WTC11 (cell line): ENCODE measurements around the gene CALHM5. TPM values are rescaled to one million over a fixed set of nuclear protein-coding genes. Genes with fewer than 3 reads are reported as not detected.

ENCODE experiments used
- ATAC-seq: fragments of 200-7000 bp; cut with Tn5 transposase; 2 replicates; pipeline ENCODE4 v1.10.0; 2021; ENCODE audit warnings: mild to moderate bottlenecking, moderate library complexity
- CTCF ChIA-PET: fragments of 300-600 bp; sonication (Branson Sonifier 250); formaldehyde crosslinking; loops from one replicate; lab custom pipeline; 2021; ENCODE audit warnings: antibody characterized with exemption; lab: Charles Lee
- POLR2A ChIA-PET: fragments of 350-600 bp; sonication (Branson Sonifier 250); formaldehyde crosslinking; loops from one replicate; lab custom pipeline; 2021; ENCODE audit warnings: antibody characterized with exemption; lab: Charles Lee
- DNase-seq: peaks from one replicate; pipeline ENCODE4 v3.0.0; 2021; ENCODE audit warnings: low spot score
- H3K27ac Mint-ChIP-seq: 2 replicates; pipeline ENCODE4 v1.8.0; 2021; ENCODE audit warnings: mixed read lengths
- H3K27me3 Mint-ChIP-seq: 2 replicates; pipeline ENCODE4 v1.8.0; 2021; ENCODE audit warnings: low read depth, mild to moderate bottlenecking, moderate library complexity, mixed read lengths
- H3K36me3 Mint-ChIP-seq: 2 replicates; pipeline ENCODE4 v1.8.0; 2021; ENCODE audit warnings: mixed read lengths
- H3K4me1 Mint-ChIP-seq: 2 replicates; pipeline ENCODE4 v1.8.0; 2022; ENCODE audit warnings: mixed read lengths
- H3K4me3 Mint-ChIP-seq: 2 replicates; pipeline ENCODE4 v1.8.0; 2021; ENCODE audit warnings: mild to moderate bottlenecking, moderate library complexity, mixed read lengths
- H3K9me3 Mint-ChIP-seq: 2 replicates; pipeline ENCODE4 v1.8.0; 2021; ENCODE audit warnings: mixed read lengths
- ATF2 ChIP-seq: sonication (generic); formaldehyde crosslinking; IDR thresholded peaks from 2 replicates; pipeline ENCODE4 v1.8.1; 2022; ENCODE audit warnings: low read depth, missing genetic modification reagents, borderline replicate concordance
- ATF6 ChIP-seq: sonication (generic); formaldehyde crosslinking; IDR thresholded peaks from 2 replicates; pipeline ENCODE4 v1.8.1; 2023; ENCODE audit warnings: mild to moderate bottlenecking, missing genetic modification reagents
- CTCF ChIP-seq: fragments of 200-600 bp; IDR thresholded peaks from 2 replicates; pipeline ENCODE4 v1.8.0; 2022; ENCODE audit warnings: antibody characterized with exemption
- E2F5 ChIP-seq: sonication (generic); formaldehyde crosslinking; IDR thresholded peaks from 2 replicates; pipeline ENCODE4 v1.8.1; 2022; ENCODE audit warnings: mild to moderate bottlenecking, moderate library complexity, missing genetic modification reagents
- ELF4 ChIP-seq: sonication (generic); formaldehyde crosslinking; IDR thresholded peaks from 2 replicates; pipeline ENCODE4 v1.8.1; 2022; ENCODE audit warnings: low read depth, mild to moderate bottlenecking, moderate library complexity, missing genetic modification reagents
- ETV6 ChIP-seq: sonication (generic); formaldehyde crosslinking; IDR thresholded peaks from 2 replicates; pipeline ENCODE4 v1.8.1; 2022; ENCODE audit warnings: mild to moderate bottlenecking, missing genetic modification reagents
- IRF1 ChIP-seq: sonication (generic); formaldehyde crosslinking; IDR thresholded peaks from 2 replicates; pipeline ENCODE4 v1.8.0; 2023; ENCODE audit warnings: missing genetic modification reagents
- JAZF1 ChIP-seq: fragments of 250-450 bp; sonication (Bioruptor Pico); IDR thresholded peaks from 2 replicates; pipeline ENCODE4 v1.9.0; 2021; ENCODE audit warnings: moderate library complexity, mild to moderate bottlenecking, inconsistent platforms
- JUN ChIP-seq: sonication (generic); formaldehyde crosslinking; IDR thresholded peaks from 2 replicates; pipeline ENCODE4 v1.8.0; 2023; ENCODE audit warnings: mild to moderate bottlenecking, missing genetic modification reagents
- MAX ChIP-seq: sonication (generic); formaldehyde crosslinking; IDR thresholded peaks from 2 replicates; pipeline ENCODE4 v1.8.0; 2022; ENCODE audit warnings: mild to moderate bottlenecking, missing genetic modification reagents
- MXD4 ChIP-seq: fragments of 250-450 bp; sonication (Bioruptor Pico); IDR thresholded peaks from 2 replicates; pipeline ENCODE4 v1.8.0; 2021; ENCODE audit warnings: mild to moderate bottlenecking, moderate library complexity, borderline replicate concordance
- NFYB ChIP-seq: sonication (generic); formaldehyde crosslinking; conservative IDR thresholded peaks from 2 replicates; pipeline ENCODE4 v1.8.0; 2022; ENCODE audit warnings: low read depth, missing genetic modification reagents
- PRRX2 ChIP-seq: fragments of 250-450 bp; sonication (Bioruptor Pico); IDR thresholded peaks from 2 replicates; pipeline ENCODE4 v1.8.0; 2021; ENCODE audit warnings: mild to moderate bottlenecking
- RELA ChIP-seq: sonication (generic); formaldehyde crosslinking; IDR thresholded peaks from 2 replicates; pipeline ENCODE4 v1.8.1; 2022; ENCODE audit warnings: missing genetic modification reagents, mild to moderate bottlenecking, borderline replicate concordance
- SMAD4 ChIP-seq: sonication (generic); formaldehyde crosslinking; IDR thresholded peaks from 2 replicates; pipeline ENCODE4 v1.8.0; 2022; ENCODE audit warnings: mild to moderate bottlenecking, missing genetic modification reagents
- SOX15 ChIP-seq: fragments of 250-450 bp; sonication (Bioruptor Pico); IDR thresholded peaks from 2 replicates; pipeline ENCODE4 v1.9.0; 2021; ENCODE audit warnings: mild to moderate bottlenecking
- TEAD4 ChIP-seq: sonication (generic); formaldehyde crosslinking; IDR thresholded peaks from 2 replicates; pipeline ENCODE4 v1.8.0; 2022; ENCODE audit warnings: mild to moderate bottlenecking, missing genetic modification reagents
- USF2 ChIP-seq: sonication (generic); formaldehyde crosslinking; IDR thresholded peaks from 2 replicates; pipeline ENCODE4 v1.8.1; 2023; ENCODE audit warnings: mild to moderate bottlenecking, missing genetic modification reagents, moderate library complexity
- ZNF232 ChIP-seq: sonication (generic); formaldehyde crosslinking; IDR thresholded peaks from 2 replicates; pipeline ENCODE4 v1.8.0; 2022; ENCODE audit warnings: mild to moderate bottlenecking, missing genetic modification reagents
- ZNF317 ChIP-seq: sonication (generic); formaldehyde crosslinking; IDR thresholded peaks from 2 replicates; pipeline ENCODE4 v1.8.1; 2023; ENCODE audit warnings: low read depth, mild to moderate bottlenecking, moderate library complexity, missing genetic modification reagents, borderline replicate concordance
- ZNF416 ChIP-seq: fragments of 250-450 bp; sonication (Bioruptor Pico); IDR thresholded peaks from 2 replicates; pipeline ENCODE4 v1.9.0; 2021; ENCODE audit warnings: mild to moderate bottlenecking, inconsistent platforms
- ZNF512 ChIP-seq: sonication (generic); formaldehyde crosslinking; IDR thresholded peaks from 2 replicates; pipeline ENCODE4 v1.8.1; 2022; ENCODE audit warnings: missing genetic modification reagents, borderline replicate concordance
- total RNA-seq: library from RNA; stranded (reverse); gene quantifications from 3 replicates; pipeline ENCODE4 v1.2.3, GENCODE V29; 2021

Gene CALHM5
- total RNA-seq, 1 experiment from 2014 or later, result 0.09 TPM

GRCh38 chr6:116570856-116571682, 59.6 kb downstream of the CALHM5 start, which contains the start of gene RWDD1 (continued):
- TF ChIP-seq ZNF416 (CRISPR knock-in tag), result no peak
- TF ChIP-seq TEAD4 (CRISPR knock-in tag), result no peak

GRCh38 chr6:116571683-116572000, 60.2 kb downstream of the CALHM5 start:
- H3K4me1 Mint-ChIP-seq, result peaks cover 14% of the 10 kb centered on the region
- DNase-seq, result no peak
- H3K27me3 Mint-ChIP-seq, result no peaks in the 10 kb centered on the region; the same call in 1 of the 2 replicates
- no peaks in the 10 kb centered on the region; the same call in 1 of the 2 replicates for H3K36me3 Mint-ChIP-seq
- H3K9me3 Mint-ChIP-seq, result no peaks in the 10 kb centered on the region
- ChIA-PET POLR2A (interaction anchor here (0.6 to 2.5 kb wide), 8 partner anchors 112 to 318 kb away, joined by 3 to 11 read pairs (median 4); partner anchors contain the start of genes DSE, TSPYL1 and TSPYL4), CTCF (interaction anchor here (0.6 to 2.2 kb wide), 12 partner anchors 9 to 354 kb away, joined by 3 to 19 read pairs (median 4); partner anchors contain the start of gene CALHM5)
- H3K4me3 Mint-ChIP-seq, result peak overlapping the region; percentile 98
- peak overlapping the region; percentile 95 for H3K27ac Mint-ChIP-seq
- TF ChIP-seq MAX (CRISPR knock-in tag) (peak; percentile 32; the same call in 1 of the 2 replicates), RELA (CRISPR knock-in tag) (no peak), USF2 (CRISPR knock-in tag) (no peak), SMAD4 (0 out of 2 replicates have a peak, but pooled peaks have one; percentile 6), JAZF1 (CRISPR knock-in tag) (no peak), MXD4 (CRISPR knock-in tag) (no peak), ETV6 (no peak), JUN (0 out of 2 replicates have a peak, but pooled peaks have one; percentile 60)
- no peak for ATAC-seq

- CTCF ChIA-PET, result interaction anchor here (1.0 to 2.2 kb wide), 5 partner anchors 9 to 343 kb away, joined by 3 to 19 read pairs (median 4); no protein-coding TSS in a partner anchor
- Mint-ChIP-seq H3K27ac (peak overlapping the region; percentile 95), H3K36me3 (no peaks in the 10 kb centered on the region; the same call in 1 of the 2 replicates), H3K4me3 (peak overlapping the region; percentile 98), H3K9me3 (no peaks in the 10 kb centered on the region), H3K27me3 (no peaks in the 10 kb centered on the region; the same call in 1 of the 2 replicates), H3K4me1 (peaks cover 14% of the 10 kb centered on the region)
- no peak for ATAC-seq
- DNase-seq, result no peak
- TF ChIP-seq IRF1 (CRISPR knock-in tag), result no peak
- TF ChIP-seq ZNF232, result no peak
- no peak for TF ChIP-seq ZNF416 (CRISPR knock-in tag)
- no peak for TF ChIP-seq ZNF317 (CRISPR knock-in tag)
- TF ChIP-seq ZNF512 (CRISPR knock-in tag), result no peak
- TF ChIP-seq SMAD4, result no peak
- no peak for TF ChIP-seq ELF4 (CRISPR knock-in tag)
- no peak for TF ChIP-seq ATF2
- no peak for TF ChIP-seq NFYB (CRISPR knock-in tag)
- TF ChIP-seq CTCF, result no peak
- no peak for TF ChIP-seq ATF6
- TF ChIP-seq SOX15 (CRISPR knock-in tag), result no peak
- no peak for TF ChIP-seq PRRX2
- TF ChIP-seq E2F5 (CRISPR knock-in tag), result no peak
- POLR2A ChIA-PET, result interaction anchor here (0.6 to 2.5 kb wide), 4 partner anchors 97 to 301 kb away, joined by 3 to 11 read pairs (median 3); partner anchors contain the start of genes TSPYL1 and ZUP1
Measured at GRCh38 chr6:116572162-116572561, 60.7 kb downstream of the CALHM5 start.
